NOMO-1 treated with DMSO at 0.1 percent for 48 hours (cell line): ENCODE results near the gene SVEP1.
A peak's percentile ranks its signal among the peaks of the same experiment; 100 is the strongest.
"Not testable (repeated sequence)": the region's sequence is repeated elsewhere in the genome, so short reads cannot be mapped to it uniquely, and the experiment has no call there.

Experiments used
- DNase-seq: peaks from one replicate; lab custom pipeline; 2025; ENCODE audit not compliant: unreplicated experiment; lab: John Stamatoyannopoulos, UW

SVEP1 gene

DNA sequence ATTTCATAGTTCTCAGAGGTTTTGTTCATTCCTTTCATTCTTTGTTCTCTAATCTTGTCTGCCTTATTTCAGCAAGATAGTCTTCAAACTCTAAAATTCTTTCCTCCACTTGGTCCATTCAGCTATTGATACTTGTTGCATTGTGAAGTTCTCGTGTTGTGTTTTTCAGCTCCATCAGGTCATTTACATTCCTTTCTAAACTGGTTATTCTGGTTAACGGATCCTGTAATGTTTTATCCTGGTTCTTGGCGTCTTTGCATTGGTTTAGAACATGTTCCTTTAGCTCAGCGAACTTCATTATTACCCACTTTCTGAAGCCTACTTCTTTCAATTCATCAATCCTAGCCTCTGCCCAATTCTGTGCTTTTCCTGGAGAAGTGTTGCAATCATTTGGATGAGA lies 196.8 kb downstream of the SVEP1 start:
- no peak for DNase-seq

DNA sequence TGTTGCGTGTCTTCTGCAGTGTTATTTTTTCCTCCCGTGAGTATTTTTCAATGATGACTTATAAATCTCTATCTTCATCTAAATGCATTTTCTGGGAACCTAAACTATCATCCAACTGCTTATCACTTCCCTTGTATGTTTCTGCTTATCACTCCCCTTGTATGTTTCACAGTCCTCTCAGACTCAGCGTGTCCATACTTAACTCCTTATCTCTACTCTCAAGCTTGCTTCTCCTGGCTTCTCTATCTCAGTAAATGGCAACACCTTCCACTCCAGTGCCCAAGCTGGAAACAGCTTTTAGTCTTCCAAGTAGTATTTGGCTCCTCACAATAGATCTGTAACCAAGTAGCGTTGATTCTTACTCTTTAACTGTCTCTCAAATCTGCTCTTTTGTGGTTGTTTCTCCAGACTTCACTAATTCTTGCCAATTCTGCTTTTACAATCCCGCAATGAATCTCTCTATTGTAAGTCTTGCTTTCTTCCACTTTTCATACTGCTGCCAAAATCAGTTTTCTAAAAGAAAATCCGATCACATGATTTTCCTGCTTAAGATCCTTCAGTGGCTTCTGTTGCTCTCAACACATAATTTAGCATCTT lies 208.0 kb downstream of the SVEP1 start:
- DNase-seq = no peak

GRCh38 chr9:110370315-110370714 lies 209.2 kb downstream of the SVEP1 start:
- DNase-seq = no peak

DNA sequence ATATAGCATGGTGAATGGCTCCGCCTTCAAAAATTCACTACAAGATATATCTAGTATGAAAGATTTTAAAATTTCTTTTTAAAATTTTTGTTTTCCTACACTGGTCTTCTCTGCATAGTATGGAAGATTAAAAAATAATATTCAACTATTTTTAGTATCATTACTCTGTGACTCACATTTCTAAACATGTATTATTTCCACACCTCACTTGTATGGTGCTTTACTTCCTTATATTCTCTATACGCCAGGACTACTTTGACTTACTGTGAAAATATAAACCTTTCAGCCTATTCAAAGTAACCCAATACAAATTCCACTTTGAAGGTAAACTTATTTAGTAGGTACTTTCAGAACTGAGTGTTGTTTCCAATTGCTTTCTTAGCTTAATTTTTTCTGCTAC lies 215.1 kb downstream of the SVEP1 start:
- peak; percentile 19 for DNase-seq

GRCh38 chr9:110358992-110359391 lies 220.5 kb downstream of the SVEP1 start:
- not testable (repeated sequence) for DNase-seq

DNA sequence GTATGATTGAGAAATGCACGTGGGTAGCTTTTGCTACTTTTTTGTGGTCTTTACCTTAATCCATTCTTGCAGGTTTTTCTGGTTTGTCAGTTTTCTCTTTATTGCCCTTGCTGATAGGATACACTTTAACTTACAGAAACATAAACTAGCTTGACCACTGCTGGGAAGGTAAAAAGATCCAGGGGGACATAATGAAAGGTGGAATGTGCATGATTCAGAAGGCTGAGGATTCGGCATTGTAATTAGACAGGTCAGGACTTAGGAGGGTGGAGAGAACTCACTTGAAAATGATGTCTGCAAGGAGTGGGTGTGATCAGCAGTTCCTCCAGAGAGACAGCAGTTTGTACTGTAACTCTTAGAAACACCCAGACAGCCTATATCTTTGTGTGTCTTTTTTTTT lies 222.0 kb downstream of the SVEP1 start:
- DNase-seq = no peak

GRCh38 chr9:110356639-110357395 lies 222.7 kb downstream of the SVEP1 start:
- peak; percentile 82 for DNase-seq

- DNase-seq = peak; percentile 57
These were observed 223.6 kb downstream of the SVEP1 start for GRCh38 chr9:110355911-110356310.

DNA sequence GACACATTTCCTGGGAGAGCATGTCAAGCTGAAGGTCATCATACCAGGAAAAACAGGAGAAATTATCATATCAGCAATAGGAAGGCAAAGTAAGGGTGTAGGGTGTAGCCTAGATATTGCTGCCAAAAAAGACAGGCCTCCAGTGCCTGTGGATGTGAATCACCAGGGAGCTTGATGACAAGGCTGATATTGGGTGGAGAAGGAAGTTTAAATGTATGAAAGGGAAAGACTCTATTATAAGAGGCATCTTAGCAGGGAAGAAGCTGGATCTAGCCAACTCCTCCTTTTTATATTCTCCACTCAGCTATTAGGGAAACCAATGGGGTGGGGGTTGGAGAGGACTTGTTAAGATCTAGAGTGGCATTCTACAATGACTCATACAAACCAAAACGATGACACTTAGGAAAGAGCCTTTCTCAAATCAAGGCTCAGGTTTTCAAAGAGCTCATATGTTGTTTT lies 228.5 kb downstream of the SVEP1 start:
- no peak for DNase-seq

DNA sequence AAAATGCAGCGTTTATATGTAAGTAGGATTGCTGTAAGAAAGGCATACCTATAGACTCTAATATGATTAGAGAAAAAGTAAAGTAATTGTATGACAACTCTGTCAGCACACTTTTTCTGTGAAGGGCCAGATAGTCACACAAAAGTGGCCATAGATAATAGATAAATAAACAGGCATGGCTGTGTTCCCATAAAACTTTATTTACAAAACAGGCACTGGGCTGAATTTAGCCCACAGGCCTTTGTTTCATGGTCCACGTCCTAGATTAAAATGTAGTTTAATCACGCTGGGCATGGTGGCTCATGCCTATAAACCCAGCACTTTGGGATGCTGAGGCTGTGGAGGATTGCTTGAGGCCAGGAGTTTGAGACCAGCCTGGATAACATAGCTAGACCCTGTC lies 233.2 kb downstream of the SVEP1 start:
- no peak for DNase-seq

DNA sequence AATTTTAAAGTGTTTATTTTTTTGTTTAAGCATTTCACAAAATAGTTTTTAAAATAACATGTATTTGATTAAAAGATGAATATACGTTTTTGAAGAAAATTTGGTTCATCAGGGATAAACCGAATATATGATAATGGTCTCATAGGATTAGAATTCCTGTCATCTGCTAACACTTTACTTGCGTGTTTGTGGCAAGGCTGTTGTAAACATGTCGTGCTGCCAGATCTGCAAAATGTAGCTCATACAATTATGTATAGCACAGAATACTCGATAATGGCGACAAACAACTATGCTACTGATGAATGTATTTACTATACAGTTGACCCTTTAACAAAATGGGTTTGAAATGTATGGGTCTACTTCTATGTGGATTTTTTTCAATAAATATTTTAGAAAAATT lies 234.7 kb downstream of the SVEP1 start:
- no peak for DNase-seq

DNA sequence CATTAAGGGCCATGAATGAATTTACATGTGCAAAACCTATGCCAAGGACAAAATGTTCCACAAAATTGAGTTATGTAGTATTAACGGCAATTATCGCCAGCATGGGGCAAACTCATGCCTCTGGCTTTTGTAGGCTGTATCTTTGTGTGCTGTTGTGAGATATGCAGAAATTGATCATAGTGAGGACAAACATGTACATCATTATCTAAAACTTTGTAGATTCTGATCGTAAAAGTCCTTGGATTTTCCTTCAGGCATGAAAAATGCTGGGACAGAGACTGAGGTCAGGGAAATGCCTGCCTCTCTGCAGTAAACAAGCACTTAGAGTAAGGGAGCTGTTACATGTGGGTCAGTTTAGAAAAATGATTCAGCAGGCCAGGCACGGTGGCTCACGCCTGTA lies 236.0 kb downstream of the SVEP1 start:
- no peak for DNase-seq

- DNase-seq = no peak
These were observed 239.2 kb downstream of the SVEP1 start for GRCh38 chr9:110340306-110340705.

DNA sequence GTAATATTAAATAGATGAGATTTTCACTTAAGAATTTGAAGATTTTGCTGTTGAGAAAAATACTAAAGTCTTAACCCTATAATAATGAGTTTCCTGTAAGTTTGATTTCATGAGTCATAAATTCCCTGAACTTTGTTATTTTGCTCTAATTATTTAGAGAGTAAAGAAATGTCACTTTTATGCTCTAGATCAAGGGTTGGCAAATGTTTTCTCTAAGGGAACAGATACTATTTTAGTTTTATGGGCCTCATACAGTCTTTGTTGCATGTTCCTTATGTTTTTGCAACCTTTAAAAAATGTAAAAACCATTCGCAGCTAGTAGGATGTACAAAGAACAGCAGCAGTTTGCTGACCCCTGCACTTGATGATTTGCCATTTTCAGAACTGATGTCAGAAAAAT lies 241.4 kb downstream of the SVEP1 start:
- no peak for DNase-seq

DNA sequence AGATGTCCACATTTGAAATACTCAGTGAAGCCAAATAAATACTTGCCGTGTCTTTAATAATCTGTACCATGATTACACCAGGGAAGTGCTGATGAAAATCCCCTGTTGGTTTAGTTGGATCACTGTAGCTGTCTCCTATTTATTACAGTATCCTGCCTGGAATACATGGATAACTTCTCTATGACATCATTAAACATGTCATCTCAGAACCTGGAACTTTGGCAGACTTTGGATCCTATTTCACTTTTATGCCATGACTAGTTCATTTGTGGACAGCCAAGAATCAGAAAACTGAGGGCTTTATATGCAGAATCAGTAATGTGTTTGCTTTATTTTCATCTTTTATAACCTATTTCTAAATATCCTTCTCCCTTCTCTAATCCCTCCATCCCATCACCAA lies 241.8 kb downstream of the SVEP1 start, which contains the start of gene TXNDC8:
TXNDC8 (minus strand) TSS at position 137 of the 400 bp plus-strand sequence.
- DNase-seq = no peak

DNA sequence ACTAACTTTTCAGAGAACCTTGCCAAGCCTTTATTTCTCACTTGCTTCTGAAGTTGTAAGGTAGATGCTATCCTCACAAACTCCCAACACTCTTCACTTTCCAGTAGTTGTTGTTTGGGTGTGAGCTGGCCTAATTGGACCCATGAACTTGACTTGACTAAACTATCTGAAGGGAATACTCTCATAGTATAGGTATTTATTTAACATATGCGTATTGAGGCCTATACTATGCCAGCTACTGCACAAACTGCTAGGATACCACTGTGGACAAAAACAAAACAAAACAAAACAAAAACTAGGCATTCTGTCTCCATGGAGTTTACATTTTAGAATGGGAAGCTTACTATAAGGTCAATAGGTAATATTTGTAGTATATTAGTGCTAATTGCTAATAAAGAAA lies 243.2 kb downstream of the SVEP1 start:
- DNase-seq = no peak

- no peak for DNase-seq
These were observed 244.7 kb downstream of the SVEP1 start for GRCh38 chr9:110334871-110335270.

- peak; percentile 9 for DNase-seq
These were observed 245.4 kb downstream of the SVEP1 start for GRCh38 chr9:110334183-110334582.

DNA sequence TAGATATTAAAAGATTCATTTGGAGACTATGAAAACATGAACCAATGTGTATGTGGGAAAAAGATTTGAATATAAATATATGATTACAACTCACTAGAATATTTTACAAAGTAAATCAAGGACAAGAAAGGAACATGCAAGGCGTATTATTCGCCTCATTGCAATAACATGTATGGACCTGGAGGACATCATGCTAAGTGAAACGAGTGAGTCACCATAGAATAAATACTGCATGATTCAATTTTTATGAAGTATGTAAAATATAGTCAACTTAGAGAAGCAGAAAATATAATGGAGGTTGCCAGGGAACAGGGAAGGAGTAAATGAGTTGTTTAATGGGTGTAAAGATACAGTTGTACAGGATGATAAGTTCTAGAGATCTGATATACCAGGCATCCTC lies 246.8 kb downstream of the SVEP1 start:
- DNase-seq = no peak

- DNase-seq = no peak
These were observed 248.9 kb downstream of the SVEP1 start for GRCh38 chr9:110330484-110331105.

GRCh38 chr9:110329639-110330230 lies 249.8 kb downstream of the SVEP1 start:
- peak; percentile 64 for DNase-seq

DNA sequence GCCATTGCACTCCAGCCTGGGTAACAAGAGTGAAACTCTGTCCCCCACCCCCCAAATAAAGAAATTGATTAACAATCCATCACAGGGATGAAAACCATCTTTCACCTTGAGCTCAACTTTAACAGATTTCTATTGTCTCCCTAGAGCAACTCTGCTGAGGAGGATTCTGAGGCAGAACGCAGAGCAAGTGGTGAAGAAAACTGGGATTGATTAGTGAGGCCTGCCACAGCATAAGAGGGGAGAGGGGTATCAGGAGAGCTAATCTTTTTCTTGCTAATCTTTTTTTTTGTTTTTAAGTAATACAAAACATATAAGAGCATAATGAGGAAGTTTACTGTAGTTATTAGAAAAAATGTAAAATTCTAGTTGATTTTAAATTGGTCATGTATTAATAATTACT lies 250.8 kb downstream of the SVEP1 start:
- no peak for DNase-seq
